ENCODE results near the gene SLC25A25. TPM values are rescaled to one million over a fixed set of nuclear protein-coding genes. Genes with fewer than 3 reads are reported as not detected.
A peak's percentile ranks its signal among the peaks of the same experiment; 100 is the strongest.
"Not testable (repeated sequence)": the region's sequence is repeated elsewhere in the genome, so short reads cannot be mapped to it uniquely, and the experiment has no call there.

Gene SLC25A25
- total and polyA plus RNA-seq, 2 donors (not counting 3 experiments of a cell fraction or from before 2014, with no cell fraction given) = 18.1 to 20.2 TPM

DNA sequence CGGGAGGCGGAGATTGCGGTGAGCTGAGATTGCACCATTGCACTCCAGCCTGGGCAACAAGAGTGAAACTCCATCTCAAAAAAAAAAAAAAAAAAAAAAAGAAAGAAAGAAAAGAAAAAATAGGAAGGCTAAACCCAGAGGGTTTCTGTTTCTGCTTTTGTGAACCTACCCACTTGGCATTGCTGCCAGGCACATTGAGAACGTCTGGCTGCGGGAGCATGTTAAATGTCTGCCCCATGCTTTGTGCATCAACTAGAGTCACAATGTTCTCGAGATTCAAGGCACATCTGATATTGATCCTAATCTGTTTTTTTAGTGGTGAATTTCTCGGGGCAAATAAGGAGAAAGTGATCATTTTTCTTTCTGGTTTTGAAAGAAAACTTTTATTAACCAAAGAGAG, 2.8 kb downstream of the SLC25A25 start:
- no peak for FAIRE-seq
- no peak for TF ChIP-seq FOS (IDR thresholded peaks at IDR 0.05; ENCODE audit: borderline replicate concordance, insufficient read depth, low read length)
- no peak for TF ChIP-seq POLR2A (IDR thresholded peaks at IDR 0.05; ENCODE audit: low read depth, low read length)
- TF ChIP-seq, protein P1, sequence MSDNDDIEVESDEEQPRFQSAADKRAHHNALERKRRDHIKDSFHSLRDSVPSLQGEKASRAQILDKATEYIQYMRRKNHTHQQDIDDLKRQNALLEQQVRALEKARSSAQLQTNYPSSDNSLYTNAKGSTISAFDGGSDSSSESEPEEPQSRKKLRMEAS (IDR thresholded peaks at IDR 0.05; ENCODE audit: insufficient read depth, insufficient read length) = no peak
- TF ChIP-seq POLR2AphosphoS5 (IDR thresholded peaks at IDR 0.05; ENCODE audit: insufficient read depth, low read depth, low read length) = no peak
- no peak for TF ChIP-seq MYC (IDR thresholded peaks at IDR 0.05; ENCODE audit: low read depth, low read length)
- TF ChIP-seq JUN (IDR thresholded peaks at IDR 0.05; ENCODE audit: borderline replicate concordance, insufficient read depth, insufficient read length, low read depth) = no peak
- TF ChIP-seq, protein P2, sequence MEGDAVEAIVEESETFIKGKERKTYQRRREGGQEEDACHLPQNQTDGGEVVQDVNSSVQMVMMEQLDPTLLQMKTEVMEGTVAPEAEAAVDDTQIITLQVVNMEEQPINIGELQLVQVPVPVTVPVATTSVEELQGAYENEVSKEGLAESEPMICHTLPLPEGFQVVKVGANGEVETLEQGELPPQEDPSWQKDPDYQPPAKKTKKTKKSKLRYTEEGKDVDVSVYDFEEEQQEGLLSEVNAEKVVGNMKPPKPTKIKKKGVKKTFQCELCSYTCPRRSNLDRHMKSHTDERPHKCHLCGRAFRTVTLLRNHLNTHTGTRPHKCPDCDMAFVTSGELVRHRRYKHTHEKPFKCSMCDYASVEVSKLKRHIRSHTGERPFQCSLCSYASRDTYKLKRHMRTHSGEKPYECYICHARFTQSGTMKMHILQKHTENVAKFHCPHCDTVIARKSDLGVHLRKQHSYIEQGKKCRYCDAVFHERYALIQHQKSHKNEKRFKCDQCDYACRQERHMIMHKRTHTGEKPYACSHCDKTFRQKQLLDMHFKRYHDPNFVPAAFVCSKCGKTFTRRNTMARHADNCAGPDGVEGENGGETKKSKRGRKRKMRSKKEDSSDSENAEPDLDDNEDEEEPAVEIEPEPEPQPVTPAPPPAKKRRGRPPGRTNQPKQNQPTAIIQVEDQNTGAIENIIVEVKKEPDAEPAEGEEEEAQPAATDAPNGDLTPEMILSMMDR (IDR thresholded peaks at IDR 0.05; ENCODE audit: extremely low read depth in 1 of 2, insufficient read depth in 1 of 2, low read depth in 1 of 2, low read length in 2 of 2) = no peak
- TF ChIP-seq GATA2 (IDR thresholded peaks at IDR 0.05; ENCODE audit: insufficient read depth, insufficient read length, low read depth, low read length) = no peak
- no peak for TF ChIP-seq EZH2 (IDR thresholded peaks at IDR 0.05; ENCODE audit: borderline replicate concordance, low read depth, low read length, severe bottlenecking)

DNA sequence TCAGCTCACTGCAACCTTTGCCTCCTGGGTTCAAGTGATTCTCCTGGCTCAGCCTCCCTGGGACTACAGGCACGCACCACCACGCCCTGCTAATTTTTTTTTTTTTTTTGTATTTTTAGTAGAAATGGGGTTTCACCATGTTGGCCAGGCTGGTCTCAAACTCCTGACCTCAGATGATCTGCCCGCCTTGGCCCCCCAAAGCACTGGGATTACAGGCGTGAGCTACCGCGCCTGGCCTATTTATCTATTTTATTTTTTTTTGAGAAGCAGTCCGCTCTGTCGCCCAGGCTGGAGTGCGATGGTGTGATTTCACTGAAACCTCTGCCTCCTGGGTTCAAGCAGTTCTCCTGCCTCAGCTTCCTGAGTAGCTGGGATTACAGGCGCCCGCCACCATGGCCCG, 3.4 kb downstream of the SLC25A25 start:
- not testable (repeated sequence) for BruUV-seq (replicated peaks)

More for the DNA sequence above, 2.8 kb downstream of the SLC25A25 start:
- CTCF ChIA-PET = interaction anchor here (2.5 kb wide), 1 partner anchor 47 kb away, joined by 16 read pairs; no protein-coding TSS in a partner anchor
- no peak overlapping the region for H2AFZ ChIP-seq (ENCODE audit: low read depth, low read length)
- peaks cover 28% of the 10 kb centered on the region for H3K4me1 ChIP-seq (ENCODE audit: control insufficient read depth, extremely low read depth, insufficient read depth, low read length)
- no peak overlapping the region for H3K27ac ChIP-seq (ENCODE audit: insufficient read depth, low read depth, low read length)
- H3K36me3 ChIP-seq (ENCODE audit: control insufficient read depth in 2 of 2, extremely low read depth in 1 of 2, insufficient read depth in 2 of 2, low read length in 2 of 2) = no peaks in the 10 kb centered on the region
- DNase-seq (ENCODE audit: low read depth, low spot score) = no peak
- H3K27me3 ChIP-seq (ENCODE audit: control insufficient read depth in 2 of 2, insufficient read depth in 2 of 2, low read length in 2 of 2) = no peaks in the 10 kb centered on the region
- no peak overlapping the region for H3K4me2 ChIP-seq (ENCODE audit: insufficient read depth, low read length)
- H4K20me1 ChIP-seq (replicated peaks; ENCODE audit: control insufficient read depth, extremely low read depth, insufficient read depth, low read length) = no peaks in the 10 kb centered on the region
- BruUV-seq (replicated peaks) = no TSS peak
- no peaks in the 10 kb centered on the region for H3K9me1 ChIP-seq (replicated peaks; ENCODE audit: control insufficient read depth, extremely low read depth, insufficient read depth, low read length)
- intact Hi-C loops (cut with micrococcal nuclease) (no loop called here), dilution Hi-C loops (cut with MboI; ENCODE audit: extremely low pct_ligation_motif_present, low sequenced_read_pairs) (no loop called here)
- H3K9me3 ChIP-seq (replicated peaks; ENCODE audit: control insufficient read depth, insufficient read depth, low read length) = no peaks in the 10 kb centered on the region
- H3K79me2 ChIP-seq (ENCODE audit: control insufficient read depth, insufficient read depth, low read length) = peaks cover 57% of the 10 kb centered on the region
- no peak overlapping the region for H3K4me3 ChIP-seq (replicated peaks in 1 of 3; ENCODE audit: insufficient read depth in 1 of 3, low read depth in 1 of 3, low read length in 3 of 3)
- POLR2A ChIA-PET = no interaction called here
- no peak overlapping the region for H3K9ac ChIP-seq (replicated peaks; ENCODE audit: extremely low read depth, insufficient read depth, low read length)

More for the DNA sequence above, 3.4 kb downstream of the SLC25A25 start:
- intact Hi-C loops (cut with micrococcal nuclease); H2AFZ ChIP-seq (ENCODE audit: low read depth, low read length); H3K9ac ChIP-seq (replicated peaks; ENCODE audit: extremely low read depth, insufficient read depth, low read length); H4K20me1 ChIP-seq (replicated peaks; ENCODE audit: control insufficient read depth, extremely low read depth, insufficient read depth, low read length); H3K4me3 ChIP-seq (replicated peaks in 1 of 3; ENCODE audit: insufficient read depth in 1 of 3, low read depth in 1 of 3, low read length in 3 of 3); H3K36me3 ChIP-seq (ENCODE audit: control insufficient read depth in 2 of 2, extremely low read depth in 1 of 2, insufficient read depth in 2 of 2, low read length in 2 of 2); H3K27ac ChIP-seq (ENCODE audit: insufficient read depth, low read depth, low read length); H3K4me2 ChIP-seq (ENCODE audit: insufficient read depth, low read length); H3K9me3 ChIP-seq (replicated peaks; ENCODE audit: control insufficient read depth, insufficient read depth, low read length); H3K27me3 ChIP-seq (ENCODE audit: control insufficient read depth in 2 of 2, insufficient read depth in 2 of 2, low read length in 2 of 2); dilution Hi-C loops (cut with MboI; ENCODE audit: extremely low pct_ligation_motif_present, low sequenced_read_pairs); DNase-seq (ENCODE audit: low read depth, low spot score); H3K9me1 ChIP-seq (replicated peaks; ENCODE audit: control insufficient read depth, extremely low read depth, insufficient read depth, low read length): not testable (repeated sequence)
- Histone ChIP-seq H3K4me1 (ENCODE audit: control insufficient read depth, extremely low read depth, insufficient read depth, low read length) (peaks cover 25% of the 10 kb centered on the region), H3K79me2 (ENCODE audit: control insufficient read depth, insufficient read depth, low read length) (peaks cover 52% of the 10 kb centered on the region)
- ChIA-PET POLR2A (interaction anchor here (0.6 to 1.1 kb wide), 2 partner anchors 23 to 27 kb away, joined by 3 read pairs; no protein-coding TSS in a partner anchor), CTCF (interaction anchor here (1.5 to 2.5 kb wide), 3 partner anchors 12 to 128 kb away, joined by 6 to 16 read pairs (median 10); no protein-coding TSS in a partner anchor)
- peak; percentile 55 for FAIRE-seq

Data from endothelial cell of umbilical vein (primary cell).